H9 (cell line): ENCODE measurements around the gene ATP5F1B. TPM values are rescaled to one million over a fixed set of nuclear protein-coding genes. Genes with fewer than 3 reads are reported as not detected.

Experiments
- DNase-seq: peaks from one replicate; pipeline ENCODE4 v3.0.0-alpha.2; 2017
- H2AFZ ChIP-seq: one replicate; pipeline ENCODE4 v1.6.1; 2013; ENCODE audit warnings: mild to moderate bottlenecking, low read length, control low read depth, moderate library complexity
- H2AK5ac ChIP-seq: 2 replicates; pipeline ENCODE4 v1.6.1; 2013; ENCODE audit warnings: low read length, control low read depth, mixed read lengths; ENCODE audit not compliant: insufficient read length
- H2BK120ac ChIP-seq: one replicate; pipeline ENCODE4 v1.6.1; 2013; ENCODE audit warnings: low read depth, mild to moderate bottlenecking, low read length, control low read depth, inconsistent platforms; ENCODE audit not compliant: poor library complexity, severe bottlenecking
- H2BK12ac ChIP-seq: 2 replicates; pipeline ENCODE4 v1.6.1; 2013; ENCODE audit warnings: low read length, control low read depth, mixed read lengths, low read depth; ENCODE audit not compliant: insufficient read length
- H2BK15ac ChIP-seq: 2 replicates; pipeline ENCODE4 v1.6.1; 2013; ENCODE audit warnings: low read depth, low read length, control low read depth
- H2BK20ac ChIP-seq: one replicate; pipeline ENCODE4 v1.6.1; 2013; ENCODE audit warnings: low read depth, mild to moderate bottlenecking, low read length, control low read depth, inconsistent platforms; ENCODE audit not compliant: poor library complexity, severe bottlenecking
- H2BK5ac ChIP-seq: 2 replicates; pipeline ENCODE4 v1.6.1; 2013; ENCODE audit warnings: low read length, control low read depth, mixed read lengths; ENCODE audit not compliant: insufficient read length
- H3K14ac ChIP-seq: 2 replicates; pipeline ENCODE4 v1.6.1; 2013; ENCODE audit warnings: low read length, control low read depth; ENCODE audit not compliant: insufficient read depth
- H3K18ac ChIP-seq: 2 replicates; pipeline ENCODE4 v1.6.1; 2013; ENCODE audit warnings: low read depth, mild to moderate bottlenecking, mixed read lengths, low read length, control low read depth; ENCODE audit not compliant: insufficient read length
- H3K23ac ChIP-seq: 2 replicates; pipeline ENCODE4 v1.6.1; 2013; ENCODE audit warnings: low read length, control low read depth, mixed read lengths, low read depth; ENCODE audit not compliant: insufficient read length
- H3K23me2 ChIP-seq: 2 replicates; pipeline ENCODE4 v1.6.1; 2013; ENCODE audit warnings: low read depth, mild to moderate bottlenecking, mixed read lengths, low read length, control low read depth; ENCODE audit not compliant: insufficient read length, poor library complexity, severe bottlenecking
- H3K27ac ChIP-seq: 2 replicates; pipeline ENCODE4 v1.5.1; 2013; ENCODE audit warnings: low read length, control low read depth, mixed read lengths, low read depth; ENCODE audit not compliant: insufficient read length
- H3K27me3 ChIP-seq: 2 replicates; pipeline ENCODE4 v1.6.1; 2013; ENCODE audit warnings: low read length, control low read depth, inconsistent platforms; ENCODE audit not compliant: insufficient read depth
- H3K4ac ChIP-seq: 2 replicates; pipeline ENCODE4 v1.6.1; 2013; ENCODE audit warnings: low read depth, mild to moderate bottlenecking, control low read depth, inconsistent platforms, low read length, moderate library complexity
- H3K4me1 ChIP-seq: 2 replicates; pipeline ENCODE4 v1.6.1; 2013; ENCODE audit warnings: low read length, control low read depth, inconsistent platforms; ENCODE audit not compliant: insufficient read depth
- H3K4me2 ChIP-seq: 2 replicates; pipeline ENCODE4 v1.6.1; 2013; ENCODE audit warnings: low read length, control low read depth, mixed read lengths; ENCODE audit not compliant: insufficient read length, insufficient read depth
- H3K56ac ChIP-seq: 2 replicates; pipeline ENCODE4 v1.6.1; 2013; ENCODE audit warnings: low read depth, mild to moderate bottlenecking, mixed read lengths, low read length, control low read depth; ENCODE audit not compliant: insufficient read length
- H3K79me1 ChIP-seq: 2 replicates; pipeline ENCODE4 v1.6.1; 2013; ENCODE audit warnings: low read depth, mild to moderate bottlenecking, moderate library complexity, low read length, control low read depth, inconsistent platforms; ENCODE audit not compliant: insufficient read depth, poor library complexity, severe bottlenecking
- H3K79me2 ChIP-seq: 2 replicates; pipeline ENCODE4 v1.6.1; 2013; ENCODE audit warnings: low read length, control low read depth, inconsistent platforms; ENCODE audit not compliant: insufficient read depth
- H3K9ac ChIP-seq: 2 replicates; pipeline ENCODE4 v1.6.1; 2013; ENCODE audit warnings: low read length, control low read depth, mixed read lengths; ENCODE audit not compliant: insufficient read length; ENCODE audit errors: extremely low read depth
- H3K9me3 ChIP-seq: one replicate; pipeline ENCODE4 v1.6.1; 2013; ENCODE audit warnings: low read depth, low read length, inconsistent platforms; ENCODE audit not compliant: control insufficient read depth
- H3T11ph ChIP-seq: one replicate; pipeline ENCODE4 v1.6.1; 2013; ENCODE audit warnings: mild to moderate bottlenecking, low read length, control low read depth, inconsistent platforms
- H4K20me1 ChIP-seq: one replicate; pipeline ENCODE4 v1.6.1; 2013; ENCODE audit not compliant: control insufficient read depth, insufficient read length, insufficient read depth
- H4K5ac ChIP-seq: 2 replicates; pipeline ENCODE4 v1.6.1; 2013; ENCODE audit warnings: low read depth, mild to moderate bottlenecking, mixed read lengths, low read length, control low read depth; ENCODE audit not compliant: insufficient read length
- H4K8ac ChIP-seq: replicated peaks from 2 replicates; pipeline ENCODE4 v1.6.1; 2013; ENCODE audit warnings: low read length, control low read depth, mixed read lengths, low read depth; ENCODE audit not compliant: insufficient read length
- H4K91ac ChIP-seq: 2 replicates; pipeline ENCODE4 v1.6.1; 2013; ENCODE audit warnings: low read depth, mild to moderate bottlenecking, moderate library complexity, mixed read lengths, low read length, control low read depth; ENCODE audit not compliant: insufficient read length
- H3K27ac Mint-ChIP-seq, 3 experiments: 2 replicates in 2 of 3; 3 replicates in 1 of 3; pipeline ENCODE4 v1.8.0; 2020 to 2021; ENCODE audit warnings: mixed read lengths in 3 of 3, mild to moderate bottlenecking in 1 of 3, moderate library complexity in 1 of 3
- H3K27me3 Mint-ChIP-seq: 2 replicates; pipeline ENCODE4 v1.8.0; 2021; ENCODE audit warnings: low read depth, mild to moderate bottlenecking, moderate library complexity, mixed read lengths
- H3K36me3 Mint-ChIP-seq, 3 experiments: 2 replicates in 2 of 3; 3 replicates in 1 of 3; pipeline ENCODE4 v1.8.0; 2020 to 2021; ENCODE audit warnings: low read depth in 3 of 3, mixed read lengths in 3 of 3; ENCODE audit not compliant: insufficient read depth in 1 of 3
- H3K4me1 Mint-ChIP-seq, 2 experiments: 2 replicates each; pipeline ENCODE4 v1.8.0; 2020; ENCODE audit warnings: mixed read lengths in 2 of 2
- H3K4me3 Mint-ChIP-seq, 2 experiments: 2 replicates in 1 of 2; 3 replicates in 1 of 2; pipeline ENCODE4 v1.8.0; 2020 to 2021; ENCODE audit warnings: mild to moderate bottlenecking in 2 of 2, mixed read lengths in 2 of 2, moderate library complexity in 1 of 2
- H3K9me3 Mint-ChIP-seq, 2 experiments: 2 replicates in 1 of 2; 3 replicates in 1 of 2; pipeline ENCODE4 v1.8.0; 2020; ENCODE audit warnings: mild to moderate bottlenecking in 2 of 2, mixed read lengths in 2 of 2, moderate library complexity in 1 of 2
- CTCF ChIP-seq: fragments of 200-600 bp; sonication (generic); conservative IDR thresholded peaks from 3 replicates; pipeline ENCODE4 v1.8.0; 2021; ENCODE audit warnings: antibody characterized with exemption, mild to moderate bottlenecking
- WGBS: extraction: QIAGEN DNeasy Blood & Tissue Kit; methylation state at CpG from one replicate; pipeline ENCODE4 v1.1.7; 2013; ENCODE audit warnings: missing lambda C conversion rate, low lambda C conversion rate, mixed read lengths; ENCODE audit not compliant: insufficient read length; ENCODE audit errors: extremely low coverage; 5-methylcytosine and 5-hydroxymethylcytosine counted together
- total RNA-seq: library from RNA; stranded (reverse); gene quantifications from 2 replicates; pipeline ENCODE4 v1.2.1, GENCODE V29; 2021

ATP5F1B gene
- total RNA-seq, 1 experiment from 2014 or later: 927 TPM

GRCh38 chr12:56629459-56630179, 16.2 kb downstream of the ATP5F1B start:
- Histone ChIP-seq H4K20me1 (no peaks in the 10 kb centered on the region), H3K18ac (peak overlapping the region; percentile 42), H2BK15ac (no peak overlapping the region), H3K27ac (no peak overlapping the region), H2BK20ac (no peak overlapping the region), H3K56ac (no peak overlapping the region), H3K23me2 (peaks cover 16% of the 10 kb centered on the region), H3K9me3 (no peaks in the 10 kb centered on the region), H4K91ac (no peak overlapping the region), H2BK5ac (no peak overlapping the region), H2BK120ac (no peak overlapping the region), H4K5ac (no peak overlapping the region), H2BK12ac (no peak overlapping the region), H3T11ph (no peak overlapping the region), H3K23ac (no peak overlapping the region), H3K79me1 (peaks cover 2% of the 10 kb centered on the region), H3K27me3 (no peaks in the 10 kb centered on the region), H2AFZ (no peak overlapping the region), H3K14ac (peak overlapping the region; percentile 75; the same call in 1 of the 2 replicates), H2AK5ac (no peak overlapping the region), H3K4ac (no peak overlapping the region), H3K9ac (peak overlapping the region; percentile 77), H3K79me2 (peaks cover 23% of the 10 kb centered on the region; the same call in 1 of the 2 replicates), H3K4me1 (peaks cover 14% of the 10 kb centered on the region; the same call in 1 of the 2 replicates), H4K8ac (no peak overlapping the region), H3K4me2 (peak overlapping the region; percentile 98)
- peak overlapping the region; percentile 97 to 98 for H3K4me3 Mint-ChIP-seq
- DNase-seq: no peak
- no peaks in the 10 kb centered on the region for H3K27me3 Mint-ChIP-seq
- peak overlapping the region; percentile 4 to 38 (median 37); a peak in 6 of 7 replicates for H3K27ac Mint-ChIP-seq
- H3K4me1 Mint-ChIP-seq: peaks cover 45 to 51% of the 10 kb centered on the region in 2 experiments
- H3K36me3 Mint-ChIP-seq: peaks cover 2 to 17% (median 13%) of the 10 kb centered on the region in 3 experiments; a peak in 5 of 7 replicates
- WGBS: no CpG with 5 or more reads among the region's 46 CpGs
- H3K9me3 Mint-ChIP-seq: peaks cover 0 to 5% of the 10 kb centered on the region in 2 experiments; a peak in 2 of 5 replicates
- no peak for TF ChIP-seq CTCF
